GM10266 (cell line): ENCODE results near the gene LCA5.
"Not testable (repeated sequence)": the region's sequence is repeated elsewhere in the genome, so short reads cannot be mapped to it uniquely, and the experiment has no call there.

Experiments
- DNase-seq: peaks from one replicate; pipeline ENCODE4 v3.0.0; 2012; ENCODE audit errors: extremely low spot score
- CTCF ChIP-seq: IDR thresholded peaks from 2 replicates; pipeline ENCODE4 v1.5.1; 2012; ENCODE audit warnings: mild to moderate bottlenecking, low read depth; ENCODE audit not compliant: control insufficient read depth, insufficient read depth; ENCODE audit errors: missing control alignments

Gene LCA5

GRCh38 chr6:79536954-79537747 is at the start of gene LCA5:
LCA5 (minus strand) TSS chr6:79537430; CDS start chr6:79518894, 18,536 bp downstream.
- peak; percentile 84 for DNase-seq
- TF ChIP-seq CTCF = no peak

- TF ChIP-seq CTCF = no peak
- no peak for DNase-seq
These were observed 49.3 kb upstream of the LCA5 start for GRCh38 chr6:79586548-79586947.

- DNase-seq = no peak
- TF ChIP-seq CTCF = no peak
These were observed 47.1 kb upstream of the LCA5 start for GRCh38 chr6:79584332-79584731.

DNA sequence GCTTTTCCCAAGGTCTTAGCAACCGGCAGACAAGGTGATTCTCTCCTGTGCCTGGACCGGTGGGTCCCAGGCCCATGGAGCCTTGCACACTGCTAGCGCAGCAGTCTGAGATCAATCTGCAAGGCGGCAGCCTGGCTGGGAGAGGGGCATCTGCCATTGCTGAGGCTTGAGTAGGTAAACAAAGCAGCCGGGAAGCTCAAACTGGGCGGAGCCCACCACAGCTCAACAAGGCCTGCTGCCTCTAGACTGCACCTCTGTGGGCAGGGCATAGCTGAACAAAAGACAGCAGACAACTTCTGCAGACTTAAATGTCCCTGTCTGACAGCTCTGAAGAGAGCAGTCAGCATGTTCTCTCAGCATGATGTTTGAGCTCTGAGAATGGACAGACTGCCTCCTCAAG is 40.7 kb upstream of the LCA5 start:
- DNase-seq = not testable (repeated sequence)

DNA sequence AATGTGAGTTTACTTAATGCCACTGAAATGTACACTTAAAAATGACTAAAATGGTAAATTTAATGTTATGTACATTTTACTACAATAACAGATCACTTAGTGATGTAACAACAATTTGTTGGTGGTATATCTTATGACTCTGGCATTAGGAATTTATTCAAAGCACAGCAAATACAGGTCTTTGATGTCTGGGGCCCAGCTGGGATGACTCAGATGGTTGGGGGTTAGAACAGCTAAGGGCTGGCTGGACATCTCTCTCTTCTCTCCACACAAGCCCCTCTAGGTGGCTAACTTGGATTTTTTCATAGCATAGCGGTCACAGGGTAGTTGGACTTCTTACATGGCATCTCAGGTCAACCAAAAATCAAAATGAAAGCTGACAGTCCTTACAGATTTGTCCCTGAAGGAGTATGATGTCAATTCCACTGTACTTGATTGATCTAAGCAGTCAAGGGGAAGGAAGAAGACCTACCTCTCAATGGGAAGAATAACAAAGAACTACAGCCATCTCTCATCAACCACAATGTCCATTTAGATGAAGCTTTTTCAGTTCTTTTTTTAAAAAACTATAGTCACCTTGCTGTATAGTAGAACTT is 37.5 kb upstream of the LCA5 start:
- DNase-seq = no peak
- TF ChIP-seq CTCF = no peak

DNA sequence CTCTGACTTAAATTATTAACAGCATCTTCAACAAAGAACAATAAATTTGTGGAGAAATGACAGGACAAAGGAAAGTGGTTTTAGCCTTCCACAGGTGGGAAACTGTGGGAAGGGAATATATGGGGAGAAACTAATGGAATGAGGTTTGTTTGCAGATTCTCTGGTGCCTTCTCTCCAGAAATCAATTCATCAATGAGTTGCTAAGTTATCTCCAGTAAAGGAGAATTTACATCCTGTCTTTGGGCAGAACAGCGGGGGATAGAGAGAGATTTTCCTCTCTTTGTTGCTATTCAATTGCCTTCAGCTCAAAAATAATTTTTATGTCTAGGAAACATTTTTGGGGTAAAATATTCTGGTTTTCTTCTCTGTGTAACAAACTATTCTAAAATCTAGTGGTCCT is 36.9 kb upstream of the LCA5 start:
- TF ChIP-seq CTCF = no peak
- no peak for DNase-seq

- no peak for TF ChIP-seq CTCF
- DNase-seq = no peak
These were observed 33.8 kb upstream of the LCA5 start for GRCh38 chr6:79571030-79571367.
